GM18508 (cell line): ENCODE results near the gene FBXO2.
"Not testable (repeated sequence)": the region's sequence is repeated elsewhere in the genome, so short reads cannot be mapped to it uniquely, and the experiment has no call there.

Experiments
- ATAC-seq: cut with Tn5 transposase; IDR thresholded peaks from one replicate; pipeline ENCODE4 v1.9.1; 2021; ENCODE audit warnings: moderate number of reproducible peaks; ENCODE audit not compliant: insufficient read depth, unreplicated experiment

Gene FBXO2

GRCh38 chr1:11654939-11655808, 945 bp upstream of the FBXO2 start:
- ATAC-seq: no peak

- ATAC-seq: no peak
Observed at GRCh38 chr1:11653861-11654136, 430 bp downstream of the FBXO2 start.

GRCh38 chr1:11653101-11653860, 948 bp downstream of the FBXO2 start:
- ATAC-seq: no peak

- ATAC-seq: no peak
Observed at GRCh38 chr1:11652203-11652780, 1.9 kb downstream of the FBXO2 start.

- ATAC-seq: no peak
Observed at GRCh38 chr1:11651017-11651416, 3.2 kb downstream of the FBXO2 start.

GRCh38 chr1:11650331-11650991, 3.8 kb downstream of the FBXO2 start:
- no peak for ATAC-seq

GRCh38 chr1:11649624-11650330, 4.5 kb downstream of the FBXO2 start:
- no peak for ATAC-seq

GRCh38 chr1:11649237-11649623, 5.0 kb downstream of the FBXO2 start:
- ATAC-seq: no peak

GRCh38 chr1:11648732-11649158, 5.5 kb downstream of the FBXO2 start:
- no peak for ATAC-seq

- no peak for ATAC-seq
Observed at GRCh38 chr1:11648039-11648438, 6.2 kb downstream of the FBXO2 start.

- no peak for ATAC-seq
Observed at GRCh38 chr1:11647333-11647732, 6.9 kb downstream of the FBXO2 start.

- ATAC-seq: no peak
Observed at GRCh38 chr1:11646317-11646716, 7.9 kb downstream of the FBXO2 start.

- no peak for ATAC-seq
Observed at GRCh38 chr1:11645670-11646265, 8.5 kb downstream of the FBXO2 start.

GRCh38 chr1:11645270-11645669, 9.0 kb downstream of the FBXO2 start:
- ATAC-seq: no peak

- ATAC-seq: no peak
Observed at GRCh38 chr1:11643782-11644181, 10.4 kb downstream of the FBXO2 start.

GRCh38 chr1:11642418-11643017, 11.7 kb downstream of the FBXO2 start:
- not testable (repeated sequence) for ATAC-seq

- no peak for ATAC-seq
Observed at GRCh38 chr1:11641776-11642305, 12.4 kb downstream of the FBXO2 start.

- ATAC-seq: no peak
Observed at GRCh38 chr1:11640944-11641343, 13.3 kb downstream of the FBXO2 start.

- ATAC-seq: no peak
Observed at GRCh38 chr1:11640101-11640500, 14.1 kb downstream of the FBXO2 start.
